ENCODE measurements around the gene ABCA3. TPM values are rescaled to one million over a fixed set of nuclear protein-coding genes. Genes with fewer than 3 reads are reported as not detected.

The ABCA3 gene
- total and polyA plus RNA-seq, 2 donors (not counting 1 experiment from before 2014, with no cell fraction given) = 3.1 to 5.1 TPM

- POLR2A ChIA-PET = no interaction called here
These were observed 112.2 kb downstream of the ABCA3 start for GRCh38 chr16:2228161-2228824.

DNA sequence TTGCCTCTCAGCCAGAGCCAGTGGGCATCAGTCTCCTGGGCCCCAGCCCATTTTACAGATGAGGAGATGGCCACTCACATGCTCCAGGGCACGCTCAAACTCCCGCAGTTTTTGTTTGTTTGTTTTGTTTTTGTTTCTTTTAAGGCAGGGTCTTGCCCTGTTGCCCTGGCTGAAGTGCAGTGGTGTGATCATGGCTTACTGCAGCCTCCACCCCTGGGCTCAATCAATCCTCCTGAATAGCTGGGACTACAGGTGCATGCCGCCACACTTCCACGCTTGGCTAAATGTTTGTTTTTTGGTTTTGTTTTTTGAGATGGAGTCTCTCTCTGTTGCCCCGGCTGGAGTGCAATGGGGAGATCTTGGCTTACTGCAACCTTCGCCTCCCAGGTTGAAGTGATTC lies 113.6 kb downstream of the ABCA3 start:
- peaks cover 0 to 2% (median 0%) of the 10 kb centered on the region in 3 donors for H3K9me3 ChIP-seq (ENCODE audit: control extremely low read depth in 1 of 3, control insufficient read depth in 2 of 3, insufficient read depth in 1 of 3, low read length in 2 of 3)
- no peak overlapping the region for H3K27ac ChIP-seq (ENCODE audit: low read length in 2 of 2)
- H3K9me3 Mint-ChIP-seq (ENCODE audit: insufficient read depth) = no peaks in the 10 kb centered on the region
- intact Hi-C loops (cut with micrococcal nuclease) = no loop called here
- H3K4me3 ChIP-seq (ENCODE audit: control extremely low read depth in 1 of 5, extremely low read depth in 1 of 5, insufficient read depth in 1 of 5, low read depth in 2 of 5, low read length in 4 of 5) = no peak overlapping the region
- DNase-seq (no peak), ATAC-seq (ENCODE audit: low read depth) (no peak)
- peaks cover 0 to 30% of the 10 kb centered on the region in 2 experiments for H3K36me3 ChIP-seq (replicated peaks in 1 of 2; ENCODE audit: control extremely low read depth in 1 of 2, control insufficient read depth in 1 of 2, extremely low read depth in 1 of 2, insufficient read depth in 2 of 2, low read length in 1 of 2)
- peaks cover 48% of the 10 kb centered on the region for H4K20me1 ChIP-seq (ENCODE audit: control insufficient read depth, insufficient read depth, low read length, poor library complexity, severe bottlenecking)
- H3K9ac ChIP-seq (ENCODE audit: low read length) = no peak overlapping the region
- H3K4me2 ChIP-seq (replicated peaks; ENCODE audit: low read depth, low read length, poor library complexity, severe bottlenecking) = no peak overlapping the region
- WGBS (ENCODE audit: insufficient coverage) = 96% methylated on average over 3 of the region's 6 CpGs
- ChIA-PET CTCF (interaction anchor here (0.8 kb wide), 1 partner anchor 24 kb away, joined by 3 read pairs; the partner anchor contains the start of gene ECI1), POLR2A (interaction anchor here (0.7 kb wide), 1 partner anchor 257 kb away, joined by 6 read pairs; no protein-coding TSS in a partner anchor)
- H3K4me1 Mint-ChIP-seq = peaks cover 25% of the 10 kb centered on the region
- peaks cover 48% of the 10 kb centered on the region for H3K79me2 ChIP-seq (ENCODE audit: control insufficient read depth, insufficient read depth, low read length)
- H3K27ac Mint-ChIP-seq = no peak overlapping the region
- H3K27me3 Mint-ChIP-seq = no peaks in the 10 kb centered on the region
- H3K4me1 ChIP-seq (ENCODE audit: control insufficient read depth in 2 of 2, insufficient read depth in 2 of 2, low read length in 2 of 2) = peaks cover 6 to 16% of the 10 kb centered on the region in 2 donors
- no peak overlapping the region for H2AFZ ChIP-seq (ENCODE audit: insufficient read depth, low read depth, low read length, poor library complexity, severe bottlenecking)
- H3K27me3 ChIP-seq (replicated peaks in 1 of 4; ENCODE audit: control extremely low read depth in 1 of 4, control insufficient read depth in 3 of 4, insufficient read depth in 4 of 4, low read length in 3 of 4) = no peaks in the 10 kb centered on the region
- no peak overlapping the region for H3K4me3 Mint-ChIP-seq
- TF ChIP-seq EZH2 (IDR thresholded peaks at IDR 0.05; ENCODE audit: borderline replicate concordance, insufficient read depth, low read depth, low read length, poor library complexity, severe bottlenecking) = no peak
- TF ChIP-seq, protein P1, sequence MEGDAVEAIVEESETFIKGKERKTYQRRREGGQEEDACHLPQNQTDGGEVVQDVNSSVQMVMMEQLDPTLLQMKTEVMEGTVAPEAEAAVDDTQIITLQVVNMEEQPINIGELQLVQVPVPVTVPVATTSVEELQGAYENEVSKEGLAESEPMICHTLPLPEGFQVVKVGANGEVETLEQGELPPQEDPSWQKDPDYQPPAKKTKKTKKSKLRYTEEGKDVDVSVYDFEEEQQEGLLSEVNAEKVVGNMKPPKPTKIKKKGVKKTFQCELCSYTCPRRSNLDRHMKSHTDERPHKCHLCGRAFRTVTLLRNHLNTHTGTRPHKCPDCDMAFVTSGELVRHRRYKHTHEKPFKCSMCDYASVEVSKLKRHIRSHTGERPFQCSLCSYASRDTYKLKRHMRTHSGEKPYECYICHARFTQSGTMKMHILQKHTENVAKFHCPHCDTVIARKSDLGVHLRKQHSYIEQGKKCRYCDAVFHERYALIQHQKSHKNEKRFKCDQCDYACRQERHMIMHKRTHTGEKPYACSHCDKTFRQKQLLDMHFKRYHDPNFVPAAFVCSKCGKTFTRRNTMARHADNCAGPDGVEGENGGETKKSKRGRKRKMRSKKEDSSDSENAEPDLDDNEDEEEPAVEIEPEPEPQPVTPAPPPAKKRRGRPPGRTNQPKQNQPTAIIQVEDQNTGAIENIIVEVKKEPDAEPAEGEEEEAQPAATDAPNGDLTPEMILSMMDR (IDR thresholded peaks at IDR 0.05) = no peak

More at GRCh38 chr16:2228161-2228824, 112.2 kb downstream of the ABCA3 start:
- no peak for TF ChIP-seq EZH2 (IDR thresholded peaks at IDR 0.05; ENCODE audit: borderline replicate concordance, insufficient read depth, low read depth, low read length, poor library complexity, severe bottlenecking)
- TF ChIP-seq, protein P1 (IDR thresholded peaks at IDR 0.05) = no peak
- no peak overlapping the region for H2AFZ ChIP-seq (ENCODE audit: insufficient read depth, low read depth, low read length, poor library complexity, severe bottlenecking)
- Mint-ChIP-seq H3K27me3 (no peaks in the 10 kb centered on the region), H3K27ac (no peak overlapping the region), H3K4me3 (no peak overlapping the region), H3K4me1 (peaks cover 22% of the 10 kb centered on the region), H3K9me3 (ENCODE audit: insufficient read depth) (no peaks in the 10 kb centered on the region)
- H3K4me2 ChIP-seq (replicated peaks; ENCODE audit: low read depth, low read length, poor library complexity, severe bottlenecking) = no peak overlapping the region
- no peak overlapping the region for H3K9ac ChIP-seq (ENCODE audit: low read length)
- H3K9me3 ChIP-seq (ENCODE audit: control extremely low read depth in 1 of 3, control insufficient read depth in 2 of 3, insufficient read depth in 1 of 3, low read length in 2 of 3) = peaks cover 0 to 2% (median 0%) of the 10 kb centered on the region in 3 donors
- H3K27me3 ChIP-seq (replicated peaks in 1 of 4; ENCODE audit: control extremely low read depth in 1 of 4, control insufficient read depth in 3 of 4, insufficient read depth in 4 of 4, low read length in 3 of 4) = no peaks in the 10 kb centered on the region
- peaks cover 48% of the 10 kb centered on the region for H4K20me1 ChIP-seq (ENCODE audit: control insufficient read depth, insufficient read depth, low read length, poor library complexity, severe bottlenecking)
- 98% methylated on average over 24 of the region's 25 CpGs for WGBS (ENCODE audit: insufficient coverage)
- H3K27ac ChIP-seq (ENCODE audit: low read length in 2 of 2) = no peak overlapping the region
- peaks cover 0 to 42% of the 10 kb centered on the region in 2 experiments for H3K36me3 ChIP-seq (replicated peaks in 1 of 2; ENCODE audit: control extremely low read depth in 1 of 2, control insufficient read depth in 1 of 2, extremely low read depth in 1 of 2, insufficient read depth in 2 of 2, low read length in 1 of 2)
- ATAC-seq (ENCODE audit: low read depth) (no peak), DNase-seq (no peak)
- H3K79me2 ChIP-seq (ENCODE audit: control insufficient read depth, insufficient read depth, low read length) = peaks cover 48% of the 10 kb centered on the region
- H3K4me1 ChIP-seq (ENCODE audit: control insufficient read depth in 2 of 2, insufficient read depth in 2 of 2, low read length in 2 of 2) = peaks cover 6 to 11% of the 10 kb centered on the region in 2 donors
- H3K4me3 ChIP-seq (ENCODE audit: control extremely low read depth in 1 of 5, extremely low read depth in 1 of 5, insufficient read depth in 1 of 5, low read depth in 2 of 5, low read length in 4 of 5) = no peak overlapping the region
- CTCF ChIA-PET = interaction anchor here (1.3 kb wide), 1 partner anchor 23 kb away, joined by 3 read pairs; the partner anchor contains the start of gene ECI1
- intact Hi-C loops (cut with micrococcal nuclease) = no loop called here

All from B cell (primary cell).